HCT116 (cell line): ENCODE measurements around the gene AHSA1. TPM values are rescaled to one million over a fixed set of nuclear protein-coding genes. Genes with fewer than 3 reads are reported as not detected.

Experiments used
- ATAC-seq: fragments of 200-7000 bp; cut with Tn5 transposase; 2 replicates; pipeline ENCODE4 v1.9.1; 2020; ENCODE audit warnings: mild to moderate bottlenecking, moderate library complexity
- BruUV-seq: library from RNA; stranded (reverse); fragments of 400-500 nt; replicated peaks from 2 replicates; lab custom pipeline; 2021; lab: Mats Ljungman, UMichigan
- CTCF ChIA-PET: fragments of 300-600 bp; sonication (Branson Sonifier 250); formaldehyde crosslinking; loops from one replicate; lab custom pipeline; 2021; ENCODE audit warnings: antibody characterized with exemption; lab: Charles Lee
- POLR2A ChIA-PET: fragments of 300-600, 350-600 bp; sonication (Branson Sonifier 250); formaldehyde crosslinking; loops from one replicate; lab custom pipeline; 2021; ENCODE audit warnings: antibody characterized with exemption; lab: Charles Lee
- RAD21 ChIA-PET, 2 experiments: fragments of 300-600 bp; sonication (Branson Sonifier 250); formaldehyde crosslinking; loops; one replicate each; lab custom pipeline; 2023; ENCODE audit warnings: low total read pairs in 2 of 2; ENCODE audit not compliant: uncharacterized antibody in 2 of 2, unreplicated experiment in 2 of 2, low non-redundant PET in 1 of 2; lab: Charles Lee
- DNase-seq: peaks from one replicate; pipeline ENCODE4 v3.0.0-alpha.2; 2010; ENCODE audit warnings: low read depth, low spot score
- H2AFZ ChIP-seq: fragments of 200-600 bp; shearing (Covaris generic), sonication (generic); 2 replicates; pipeline ENCODE4 v1.6.1; 2017; ENCODE audit warnings: low read depth, mixed run types, mixed read lengths, antibody characterized with exemption, low read length; ENCODE audit not compliant: poor library complexity, severe bottlenecking
- H3K27ac ChIP-seq: 2 replicates; pipeline ENCODE4 v1.5.1; 2012; ENCODE audit warnings: low read depth, low read length
- H3K27me3 ChIP-seq: fragments of 200-600 bp; sonication (generic); 2 replicates; pipeline ENCODE4 v1.6.1; 2016; ENCODE audit warnings: mixed run types, low read length, mixed read lengths; ENCODE audit not compliant: insufficient read depth
- H3K36me3 ChIP-seq, 2 experiments: fragments of 200-500 bp in 1 of 2; fragments of 200-600 bp in 1 of 2; sonication (Bioruptor generic) in 1 of 2; sonication (generic) in 1 of 2; 2 replicates each; pipeline versions ENCODE4 v1.5.1 to v1.6.1; 2014 to 2016; ENCODE audit warnings: low read length in 2 of 2, inconsistent platforms in 1 of 2, mixed read lengths in 1 of 2, mixed run types in 1 of 2; ENCODE audit not compliant: insufficient read depth in 2 of 2, control insufficient read depth in 1 of 2
- H3K4me1 ChIP-seq, 2 experiments: fragments of 200-600 bp in 1 of 2; sonication (generic) in 1 of 2; 2 replicates each; pipeline versions ENCODE4 v1.5.1 to v1.6.1; 2012 to 2017; ENCODE audit warnings: low read length in 2 of 2, inconsistent platforms in 1 of 2, mild to moderate bottlenecking in 1 of 2, mixed read lengths in 1 of 2, mixed run types in 1 of 2, moderate library complexity in 1 of 2; ENCODE audit not compliant: insufficient read depth in 2 of 2, control insufficient read depth in 1 of 2
- H3K4me2 ChIP-seq: fragments of 200-600 bp; sonication (generic); 2 replicates; pipeline ENCODE4 v1.6.1; 2017; ENCODE audit warnings: mixed run types, low read length, mixed read lengths
- H3K4me3 ChIP-seq, 2 experiments: fragments of 200-600 bp in 1 of 2; sonication (generic) in 1 of 2; replicated peaks in 1 of 2; 2 replicates each; pipeline ENCODE4 v1.5.1; 2011 to 2016; ENCODE audit warnings: low read length in 2 of 2, control low read depth in 1 of 2, low read depth in 1 of 2, mild to moderate bottlenecking in 1 of 2, mixed read lengths in 1 of 2, mixed run types in 1 of 2
- H3K79me2 ChIP-seq: fragments of 200-600 bp; sonication (generic); 2 replicates; pipeline ENCODE4 v1.6.1; 2017; ENCODE audit warnings: mild to moderate bottlenecking, mixed run types, low read length, moderate library complexity, mixed read lengths; ENCODE audit not compliant: insufficient read depth
- H3K9ac ChIP-seq: fragments of 200-600 bp; sonication (generic); 2 replicates; pipeline ENCODE4 v1.6.1; 2016; ENCODE audit warnings: low read length, mixed read lengths
- H3K9me2 ChIP-seq: fragments of 200-600 bp; sonication (generic), shearing (Covaris generic); 2 replicates; pipeline ENCODE4 v1.6.1; 2017; ENCODE audit warnings: mixed run types, mild to moderate bottlenecking, moderate library complexity; ENCODE audit not compliant: insufficient read depth
- H3K9me3 ChIP-seq, 2 experiments: fragments of 200-500 bp in 1 of 2; fragments of 200-600 bp in 1 of 2; sonication (Bioruptor generic) in 1 of 2; sonication (generic) in 1 of 2; 2 replicates each; pipeline ENCODE4 v1.6.1; 2014 to 2017; ENCODE audit warnings: low read length in 2 of 2, mixed read lengths in 2 of 2, inconsistent platforms in 1 of 2, low read depth in 1 of 2, mild to moderate bottlenecking in 1 of 2, mixed run types in 1 of 2, moderate library complexity in 1 of 2; ENCODE audit not compliant: control insufficient read depth in 1 of 2, insufficient read depth in 1 of 2
- H4K20me1 ChIP-seq: fragments of 200-600 bp; sonication (generic), shearing (Covaris generic); 2 replicates; pipeline ENCODE4 v1.6.1; 2017; ENCODE audit warnings: mixed run types, mild to moderate bottlenecking, moderate library complexity; ENCODE audit not compliant: insufficient read depth
- CBX3 ChIP-seq: IDR thresholded peaks from 2 replicates; pipeline ENCODE4 v1.6.1; 2012; ENCODE audit warnings: low read depth
- CEBPB ChIP-seq: IDR thresholded peaks from 2 replicates; pipeline ENCODE4 v1.6.1; 2012; ENCODE audit warnings: low read depth
- CTCF ChIP-seq, 3 experiments: fragments of 200-600 bp in 1 of 3; sonication (generic) in 1 of 3; IDR thresholded peaks in 2 of 3; conservative IDR thresholded peaks in 1 of 3; 2 replicates each; pipeline ENCODE4 v1.5.1; 2012 to 2017; ENCODE audit warnings: low read depth in 2 of 3, low read length in 2 of 3, antibody characterized with exemption in 1 of 3, borderline replicate concordance in 1 of 3, control low read depth in 1 of 3, mild to moderate bottlenecking in 1 of 3, mixed read lengths in 1 of 3, mixed run types in 1 of 3, moderate library complexity in 1 of 3; ENCODE audit not compliant: insufficient read depth in 1 of 3
- EGR1 ChIP-seq: IDR thresholded peaks from 2 replicates; pipeline ENCODE4 v1.6.1; 2012; ENCODE audit warnings: low read depth
- ELF1 ChIP-seq: IDR thresholded peaks from 2 replicates; pipeline ENCODE4 v1.6.1; 2012; ENCODE audit warnings: low read depth, borderline replicate concordance
- EZH2 ChIP-seq: fragments of 200-600 bp; sonication (generic); IDR thresholded peaks from 2 replicates; pipeline ENCODE4 v1.6.1; 2017; ENCODE audit warnings: antibody characterized with exemption, mixed run types
- EZH2phosphoT487 ChIP-seq: fragments of 200-600 bp; IDR thresholded peaks from 2 replicates; pipeline ENCODE4 v1.6.1; 2018; ENCODE audit warnings: antibody characterized with exemption, borderline replicate concordance
- FOSL1 ChIP-seq: IDR thresholded peaks from 2 replicates; pipeline ENCODE4 v1.6.1; 2012; ENCODE audit warnings: low read depth
- JUND ChIP-seq: IDR thresholded peaks from 2 replicates; pipeline ENCODE4 v1.6.1; 2012
- MAX ChIP-seq: IDR thresholded peaks from 2 replicates; pipeline ENCODE4 v1.6.1; 2012
- POLR2A ChIP-seq: IDR thresholded peaks from 2 replicates; pipeline ENCODE4 v1.7.0; 2011; ENCODE audit warnings: borderline replicate concordance; ENCODE audit not compliant: insufficient read depth, insufficient read length; ENCODE audit errors: extremely low read depth
- POLR2AphosphoS5 ChIP-seq: IDR thresholded peaks from 2 replicates; pipeline ENCODE4 v1.6.1; 2011; ENCODE audit warnings: mild to moderate bottlenecking, low read depth, low read length, moderate library complexity
- REST ChIP-seq: IDR thresholded peaks from 2 replicates; pipeline ENCODE4 v1.6.1; 2012; ENCODE audit warnings: low read depth
- SIN3A ChIP-seq: IDR thresholded peaks from 2 replicates; pipeline ENCODE4 v1.6.1; 2012; ENCODE audit warnings: low read depth
- SP1 ChIP-seq: IDR thresholded peaks from 2 replicates; pipeline ENCODE4 v1.6.1; 2012; ENCODE audit warnings: low read depth
- SRF ChIP-seq: IDR thresholded peaks from 2 replicates; pipeline ENCODE4 v1.6.1; 2012; ENCODE audit warnings: low read depth
- TCF7L2 ChIP-seq: IDR thresholded peaks from 2 replicates; pipeline ENCODE4 v1.7.0; 2011; ENCODE audit warnings: borderline replicate concordance, inconsistent platforms; ENCODE audit not compliant: insufficient read depth, insufficient read length; ENCODE audit errors: extremely low read depth
- YY1 ChIP-seq: IDR thresholded peaks from 2 replicates; pipeline ENCODE4 v1.6.1; 2011; ENCODE audit warnings: low read length, low read depth, moderate library complexity, mild to moderate bottlenecking; ENCODE audit not compliant: insufficient replicate concordance; ENCODE audit errors: extremely low read depth
- ZBTB33 ChIP-seq: IDR thresholded peaks from 2 replicates; pipeline ENCODE4 v1.6.1; 2011; ENCODE audit warnings: mild to moderate bottlenecking, low read length, moderate library complexity; ENCODE audit not compliant: insufficient replicate concordance; ENCODE audit errors: extremely low read depth
- ZFX ChIP-seq: fragments of 450-650 bp; IDR thresholded peaks from 2 replicates; pipeline ENCODE4 v1.6.1; 2017
- intact Hi-C: fragments of 100-400 bp; cut with micrococcal nuclease; formaldehyde crosslinking; loops from 2 replicates; pipeline ENCODE4 v1.10.0; 2022
- total RNA-seq: library from RNA; stranded (reverse); gene quantifications from one replicate; pipeline ENCODE4 v1.2.1, GENCODE V29; 2021; ENCODE audit not compliant: unreplicated experiment

The AHSA1 gene
- total RNA-seq, 1 experiment from 2014 or later: 222 TPM

- POLR2A ChIA-PET: no interaction called here
- Histone ChIP-seq H4K20me1 (no peaks in the 10 kb centered on the region), H3K27ac (no peak overlapping the region), H3K27me3 (no peaks in the 10 kb centered on the region), H3K4me1 (no peaks in the 10 kb centered on the region), H3K79me2 (no peaks in the 10 kb centered on the region), H3K4me2 (no peak overlapping the region), H2AFZ (no peak overlapping the region), H3K9me2 (no peaks in the 10 kb centered on the region), H3K36me3 (peaks cover 16 to 33% of the 10 kb centered on the region in 2 experiments; a peak in 3 of 4 replicates), H3K9ac (no peak overlapping the region), H3K4me3 (no peak overlapping the region), H3K9me3 (no peaks in the 10 kb centered on the region)
- no TSS peak for BruUV-seq
- CTCF ChIA-PET: no interaction called here
- intact Hi-C loops: no loop called here
- no peak for ATAC-seq
- no peak for DNase-seq
- RAD21 ChIA-PET: no interaction called here
- TF ChIP-seq ZBTB33 (no peak), EZH2 (no peak), ELF1 (no peak), EZH2phosphoT487 (no peak), CEBPB (no peak), POLR2AphosphoS5 (no peak), SIN3A (no peak), ZFX (no peak), POLR2A (no peak), SRF (no peak), YY1 (no peak), MAX (no peak), EGR1 (no peak), CTCF (IDR thresholded peaks at IDR 0.05 in 2 of 3, conservative IDR thresholded peaks at IDR 0.05 in 1 of 3; ENCODE audit: borderline replicate concordance in 1 of 3, insufficient read depth in 1 of 3, low read depth in 2 of 3, low read length in 2 of 3) (no peak), CBX3 (no peak), TCF7L2 (no peak), FOSL1 (no peak), SP1 (no peak), JUND (no peak), REST (no peak)
Measured at GRCh38 chr14:77438596-77438995, 19.3 kb upstream of the AHSA1 start.
